NCI-H2196 treated with DMSO at 0.1 percent for 48 hours (cell line): ENCODE data around the gene ATP8B2.
A peak's percentile ranks its signal among the peaks of the same experiment; 100 is the strongest.
"Not testable (repeated sequence)": the region's sequence is repeated elsewhere in the genome, so short reads cannot be mapped to it uniquely, and the experiment has no call there.

Source experiments
- DNase-seq: peaks from one replicate; lab custom pipeline; 2025; ENCODE audit not compliant: unreplicated experiment; lab: John Stamatoyannopoulos, UW

The ATP8B2 gene

DNA sequence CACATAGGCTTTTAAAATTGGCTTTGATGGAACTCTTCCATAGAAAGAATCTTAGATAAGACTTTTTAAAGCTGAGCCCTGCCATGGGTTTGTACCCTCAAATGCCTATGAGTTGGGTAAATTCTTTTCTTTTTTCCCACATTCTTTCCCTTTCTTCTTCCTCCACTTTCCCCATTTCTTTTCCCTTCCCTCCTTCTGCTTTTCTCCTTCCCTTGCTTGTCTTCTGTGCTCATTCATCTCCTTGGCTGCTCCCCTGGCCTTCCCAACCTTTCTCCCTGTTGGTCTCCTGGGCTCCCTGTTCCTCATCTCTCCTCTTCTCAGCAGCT lies 3.8 kb upstream of the ATP8B2 start:
- DNase-seq, result not testable (repeated sequence)

- DNase-seq, result no peak
Observed at GRCh38 chr1:154323493-154323892, 1.8 kb upstream of the ATP8B2 start.

GRCh38 chr1:154324241-154324640 lies 1.1 kb upstream of the ATP8B2 start:
- no peak for DNase-seq

DNA sequence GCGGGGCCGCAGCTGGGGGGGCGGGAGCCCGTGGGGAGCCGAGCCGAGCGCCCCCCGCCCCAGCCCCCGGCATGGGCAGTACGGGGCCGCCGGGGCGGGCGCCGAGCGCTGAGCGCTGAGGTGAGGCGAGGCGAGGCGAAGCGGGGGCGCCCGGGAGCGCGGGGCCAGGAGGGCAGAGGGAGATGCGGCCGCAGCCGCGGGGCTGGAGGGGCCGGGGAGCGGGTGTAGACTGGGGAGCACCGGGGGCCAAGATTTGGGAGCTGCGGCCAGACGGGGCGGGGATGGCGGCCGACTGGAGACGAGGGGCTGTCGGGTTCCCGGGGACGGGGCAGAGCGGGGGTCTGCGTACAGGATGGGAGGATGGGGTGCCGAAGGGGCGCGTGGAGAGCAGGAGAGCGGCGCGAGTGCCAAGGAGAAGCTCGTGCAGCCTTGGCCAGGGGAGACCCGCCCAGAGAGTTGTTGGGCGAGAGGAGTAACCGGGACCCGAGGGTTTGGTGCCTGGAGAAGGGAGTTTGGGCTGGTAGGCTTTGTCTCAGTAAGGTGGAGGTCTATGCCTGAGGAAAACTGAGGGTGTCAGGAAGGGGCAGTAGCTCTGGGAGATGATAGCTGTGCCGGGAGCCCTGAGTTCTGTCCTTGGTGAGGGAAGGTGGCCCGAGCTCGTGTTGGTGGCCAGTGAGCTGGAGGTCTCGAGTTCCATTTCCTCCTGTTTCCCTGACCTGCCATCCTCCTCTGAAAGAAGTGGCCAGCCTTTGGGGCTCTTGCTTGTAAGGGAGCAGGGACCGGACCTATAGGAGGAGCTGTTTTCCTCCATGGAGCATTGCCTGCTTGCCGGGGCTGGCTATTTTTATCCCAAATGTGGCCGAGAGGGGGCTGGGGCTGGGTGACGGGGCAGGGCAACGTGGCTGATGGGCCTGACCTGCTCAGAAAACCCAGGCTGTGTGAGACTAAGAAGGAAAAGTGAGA lies 539 bp downstream of the ATP8B2 start:
- no peak for DNase-seq

GRCh38 chr1:154326546-154327465 lies 1.5 kb downstream of the ATP8B2 start:
- DNase-seq, result no peak

- DNase-seq, result no peak
Observed at GRCh38 chr1:154327466-154328317, 2.4 kb downstream of the ATP8B2 start.

DNA sequence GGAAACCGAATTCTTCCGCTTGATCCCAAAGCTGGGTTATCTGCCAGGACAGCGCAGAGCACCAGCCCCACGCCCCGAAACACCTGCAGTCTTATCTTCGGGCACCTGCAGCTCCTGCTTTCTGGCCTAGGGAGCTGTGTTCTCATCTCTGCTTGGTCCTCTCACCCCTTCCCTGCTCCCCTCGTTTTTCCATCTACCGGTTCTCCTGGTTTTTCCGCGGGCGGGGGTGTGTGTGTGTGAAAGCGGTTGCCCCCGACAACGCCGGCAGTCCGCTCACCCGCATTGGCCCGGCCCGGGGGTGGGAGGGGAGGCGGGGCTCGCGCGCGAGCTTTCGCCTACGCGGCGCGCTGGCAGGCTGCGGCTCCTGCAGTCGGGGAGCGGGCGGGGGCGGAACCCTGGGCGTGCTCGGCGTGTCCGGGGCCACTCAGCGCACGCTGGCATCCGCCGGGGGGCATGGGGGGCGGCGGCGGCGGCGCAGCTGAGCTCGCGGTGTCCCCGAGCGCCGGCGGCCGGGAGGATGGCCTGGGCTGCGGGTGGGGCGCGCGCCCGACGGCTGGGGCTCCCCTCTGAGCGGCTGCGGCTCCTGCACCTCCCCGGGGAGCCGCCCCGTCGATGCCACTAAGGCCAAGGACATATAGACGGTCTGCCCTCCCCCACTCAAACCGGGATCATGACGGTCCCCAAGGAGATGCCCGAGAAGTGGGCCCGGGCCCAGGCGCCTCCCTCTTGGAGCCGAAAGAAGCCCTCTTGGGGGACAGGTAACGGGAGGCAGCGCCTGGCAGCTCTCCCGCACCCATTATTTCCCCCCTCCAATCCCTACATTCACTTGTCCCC lies 3.2 kb downstream of the ATP8B2 start:
- peak; percentile 54 for DNase-seq

DNA sequence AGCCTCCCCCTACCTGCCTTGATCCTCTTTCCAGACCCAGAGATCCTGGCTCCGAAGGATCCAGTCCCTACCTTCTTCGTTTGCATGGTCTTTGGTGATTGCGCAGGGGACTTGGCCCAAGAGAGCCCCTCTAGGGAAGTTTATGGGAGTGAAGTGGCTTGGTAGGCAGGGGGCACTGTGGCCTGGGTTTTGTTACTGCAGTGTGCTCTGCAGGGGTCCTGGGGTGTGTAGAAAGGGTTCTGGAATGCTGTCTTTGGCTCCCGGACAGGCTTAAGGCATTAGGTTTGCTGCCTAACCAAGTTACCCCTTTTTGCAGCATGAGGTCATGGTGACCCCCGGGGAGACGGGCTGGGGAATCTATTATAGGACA lies 3.8 kb downstream of the ATP8B2 start:
- no peak for DNase-seq

- DNase-seq, result no peak
Observed at GRCh38 chr1:154329551-154330131, 4.3 kb downstream of the ATP8B2 start.

DNA sequence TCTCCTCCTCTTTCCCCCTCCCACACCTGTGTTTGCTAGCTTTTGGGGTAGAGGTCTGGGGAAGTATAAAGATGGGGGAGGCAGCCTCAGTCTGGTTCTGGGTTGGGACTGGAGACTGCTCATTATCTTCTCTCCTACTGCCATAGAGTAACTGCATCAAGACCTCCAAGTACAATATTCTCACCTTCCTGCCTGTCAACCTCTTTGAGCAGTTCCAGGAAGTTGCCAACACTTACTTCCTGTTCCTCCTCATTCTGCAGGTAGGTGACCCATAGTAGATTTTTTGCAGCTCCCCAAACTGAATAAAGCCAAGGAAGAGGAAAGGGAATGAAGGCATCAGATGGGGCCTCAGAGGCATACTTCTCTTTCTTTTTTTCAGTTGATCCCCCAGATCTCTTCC lies 5.3 kb downstream of the ATP8B2 start:
- DNase-seq, result no peak

DNA sequence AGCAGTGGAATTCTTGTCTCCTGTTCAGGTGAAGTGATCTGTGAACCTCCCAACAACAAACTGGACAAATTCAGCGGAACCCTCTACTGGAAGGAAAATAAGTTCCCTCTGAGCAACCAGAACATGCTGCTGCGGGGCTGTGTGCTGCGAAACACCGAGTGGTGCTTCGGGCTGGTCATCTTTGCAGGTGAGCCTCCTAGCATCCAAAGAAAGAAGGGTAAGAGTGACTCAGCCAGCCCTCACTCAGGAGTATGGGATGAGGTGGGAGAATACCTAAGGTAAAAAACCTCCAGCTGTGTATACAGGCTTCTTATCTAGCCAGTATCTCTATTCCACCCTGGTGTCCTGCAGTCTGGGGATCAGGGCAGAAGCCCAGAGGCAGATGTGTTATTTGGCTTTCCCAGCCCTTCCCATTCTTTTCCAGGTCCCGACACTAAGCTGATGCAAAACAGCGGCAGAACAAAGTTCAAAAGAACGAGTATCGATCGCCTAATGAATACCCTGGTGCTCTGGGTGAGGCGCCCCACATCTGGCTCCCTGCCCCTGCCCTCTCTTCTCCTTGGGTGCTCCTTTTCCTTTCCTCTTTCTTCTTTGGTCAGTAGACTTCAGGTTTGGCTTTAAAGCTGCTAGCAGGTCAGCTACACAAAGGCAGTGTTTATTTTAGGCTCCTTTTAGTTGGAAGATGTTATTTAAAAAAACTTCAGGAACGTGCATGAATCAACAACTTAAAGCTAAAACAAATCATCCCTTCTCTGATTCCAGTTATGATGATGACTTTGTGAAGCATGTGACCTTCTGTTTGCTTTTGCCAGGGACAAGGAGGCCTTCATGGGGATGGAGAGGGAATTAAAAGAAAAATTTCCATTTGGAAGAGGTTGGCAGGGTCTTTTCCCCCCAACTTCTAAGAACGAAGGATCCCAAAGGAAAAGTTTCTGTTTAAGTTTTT lies 9.0 kb downstream of the ATP8B2 start:
- no peak for DNase-seq

DNA sequence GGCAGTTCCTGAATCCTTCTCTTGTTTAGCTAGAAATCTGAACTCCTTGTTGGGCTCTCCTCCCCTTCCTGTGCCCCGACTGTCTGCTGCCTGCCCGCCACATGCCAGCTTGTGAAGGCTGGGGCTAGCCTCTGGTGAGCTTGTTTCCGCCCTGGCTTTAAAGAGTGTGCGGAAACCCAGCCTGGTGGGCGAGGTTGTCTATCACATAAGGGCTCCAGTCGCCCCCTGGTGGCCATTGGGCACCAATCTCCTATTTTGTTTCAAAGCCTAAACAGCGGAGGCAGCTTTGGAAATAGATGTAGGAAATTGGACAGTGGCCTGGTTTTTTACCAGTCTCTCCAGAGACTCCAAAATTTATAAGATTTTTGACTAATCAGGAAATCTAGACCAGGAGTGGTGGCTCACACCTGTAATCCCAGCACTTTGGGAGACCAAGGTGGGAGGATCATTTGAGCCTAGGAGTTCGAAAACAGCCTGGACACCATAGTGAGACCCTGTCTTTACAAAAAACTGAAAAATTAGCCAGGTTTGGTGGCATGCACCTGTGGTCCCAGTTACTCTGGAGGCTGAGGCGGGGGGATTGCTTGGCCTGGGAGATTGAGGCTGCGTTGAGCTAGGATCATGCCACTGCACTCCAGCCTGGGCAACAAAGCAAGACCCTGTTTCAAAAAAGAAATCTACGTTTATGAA lies 9.8 kb downstream of the ATP8B2 start:
- no peak for DNase-seq

DNA sequence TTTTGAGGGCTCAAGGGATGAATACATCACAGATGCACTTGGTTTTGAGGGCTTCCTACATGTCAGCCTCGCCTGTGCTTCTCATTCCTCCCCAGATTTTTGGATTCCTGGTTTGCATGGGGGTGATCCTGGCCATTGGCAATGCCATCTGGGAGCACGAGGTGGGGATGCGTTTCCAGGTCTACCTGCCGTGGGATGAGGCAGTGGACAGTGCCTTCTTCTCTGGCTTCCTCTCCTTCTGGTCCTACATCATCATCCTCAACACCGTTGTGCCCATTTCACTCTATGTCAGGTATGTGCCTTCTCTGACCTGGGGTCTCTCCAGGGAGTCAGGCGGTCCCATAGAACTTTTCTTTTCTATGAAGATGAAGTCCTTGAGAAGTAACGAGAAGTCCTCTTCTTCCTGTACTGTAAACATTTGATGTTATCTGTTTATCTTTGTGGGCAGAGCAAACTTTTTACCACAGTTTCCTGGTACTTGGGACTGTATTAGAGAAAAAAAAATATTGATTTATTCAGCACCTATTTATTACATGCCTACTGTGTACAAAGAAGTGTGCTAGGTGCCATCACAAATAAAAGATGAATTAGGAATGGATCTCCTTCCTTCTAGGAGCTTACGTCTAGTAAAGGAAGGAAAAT lies 12.0 kb downstream of the ATP8B2 start:
- DNase-seq, result no peak

DNA sequence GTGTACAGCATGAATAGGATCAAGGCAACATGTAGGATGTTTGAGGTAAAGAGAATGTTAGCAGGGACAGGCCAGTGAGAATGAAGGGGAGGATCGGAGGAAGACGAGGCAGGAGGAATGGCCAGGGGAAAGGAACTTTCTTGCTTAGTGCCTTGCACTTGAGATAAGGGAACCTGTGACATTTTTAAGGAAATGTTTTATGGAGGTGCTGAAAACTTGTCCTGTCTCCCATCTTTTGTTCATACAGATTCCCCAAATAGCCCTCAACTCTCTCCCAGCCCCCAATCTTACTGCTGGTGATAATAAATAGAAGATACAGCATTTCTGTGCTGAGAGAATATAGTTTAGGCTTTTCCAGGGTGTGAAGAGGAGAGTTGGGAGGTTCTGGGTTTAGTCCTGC lies 13.6 kb downstream of the ATP8B2 start:
- no peak for DNase-seq

- not testable (repeated sequence) for DNase-seq
Observed at GRCh38 chr1:154341366-154341765, 16.0 kb downstream of the ATP8B2 start.

DNA sequence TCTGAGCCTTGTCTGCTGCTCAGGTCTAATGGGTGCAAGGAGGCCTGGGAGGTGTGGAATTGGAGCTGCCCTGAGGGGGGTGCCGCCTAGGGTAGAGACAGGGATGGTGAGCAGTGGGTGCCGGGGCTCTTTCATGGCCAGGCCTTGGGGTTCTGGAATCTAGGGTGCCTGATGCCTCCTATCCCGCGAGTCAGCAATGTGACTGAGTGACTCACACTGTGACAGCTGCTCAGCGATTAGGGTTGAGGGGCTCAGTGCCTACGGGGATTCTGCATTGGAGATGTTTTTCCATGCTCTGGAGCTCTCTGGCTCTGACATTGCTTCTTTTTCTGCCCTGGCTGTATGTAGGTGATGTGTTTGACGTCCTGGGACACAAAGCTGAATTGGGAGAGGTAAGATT lies 16.8 kb downstream of the ATP8B2 start:
- DNase-seq, result no peak

GRCh38 chr1:154342836-154343472 lies 17.6 kb downstream of the ATP8B2 start:
- no peak for DNase-seq
